GM19395 (cell line): ENCODE measurements around the gene NPAS3.

ENCODE experiments used
- ATAC-seq: cut with Tn5 transposase; IDR thresholded peaks from one replicate; pipeline ENCODE4 v1.9.1; 2021; ENCODE audit warnings: mild to moderate bottlenecking, moderate library complexity; ENCODE audit not compliant: unreplicated experiment

NPAS3 gene

DNA sequence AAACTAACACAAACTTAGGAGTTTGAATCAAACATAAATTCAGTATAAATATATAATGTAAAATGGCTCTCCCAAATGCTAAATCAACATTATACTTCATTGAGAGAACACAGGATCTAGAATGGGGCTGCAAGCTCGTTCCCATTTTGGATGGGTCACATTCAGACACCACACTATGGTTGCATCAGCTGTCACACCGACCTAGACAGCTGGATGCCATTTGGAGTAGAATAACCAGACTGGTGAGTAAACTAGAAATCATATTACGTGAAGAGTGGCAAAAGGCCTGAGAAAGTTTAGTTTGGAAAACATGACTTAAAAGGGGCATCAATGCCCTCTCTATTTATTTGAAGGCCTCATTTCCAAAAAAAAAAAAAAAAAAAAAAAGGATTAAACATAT, 430.4 kb downstream of the NPAS3 start:
- no peak for ATAC-seq

DNA sequence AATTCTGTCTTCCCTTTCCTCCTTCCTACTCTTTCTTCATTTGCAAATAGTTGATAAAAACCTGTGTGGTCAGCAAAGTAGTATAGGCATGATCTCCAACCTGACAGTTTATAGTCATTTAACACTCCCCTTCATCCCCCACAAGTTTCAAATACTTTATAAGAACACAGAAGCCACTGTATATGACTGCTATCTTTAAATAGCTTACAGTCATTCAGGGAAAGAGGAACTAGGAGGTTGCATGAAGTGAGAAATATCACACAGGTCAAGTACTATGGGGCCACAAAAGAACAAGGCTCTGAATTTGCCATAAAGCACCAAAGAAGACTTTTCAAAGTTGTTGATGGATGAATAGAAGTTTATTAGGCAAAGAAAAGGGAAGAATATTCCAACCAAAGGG, 431.3 kb downstream of the NPAS3 start:
- peak; percentile 99 for ATAC-seq

DNA sequence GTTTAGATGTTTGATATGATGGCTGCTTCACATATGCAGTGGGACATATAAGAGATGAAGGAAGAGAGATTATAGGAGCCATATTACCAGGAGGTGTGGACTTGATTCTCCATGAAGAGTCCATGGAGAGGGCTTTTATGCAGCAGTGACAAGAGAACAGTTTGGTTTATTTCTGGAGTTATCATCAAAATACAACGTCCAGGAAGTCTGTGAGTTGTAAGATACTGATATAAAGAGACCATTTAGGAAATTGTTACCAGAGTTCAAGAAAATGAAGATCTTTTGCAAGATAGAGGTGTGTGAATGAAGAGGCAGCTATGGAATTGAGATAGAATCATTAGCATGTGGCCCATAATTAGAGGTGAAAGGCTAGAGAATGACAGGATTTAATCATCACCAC, 431.7 kb downstream of the NPAS3 start:
- peak; percentile 32 for ATAC-seq

DNA sequence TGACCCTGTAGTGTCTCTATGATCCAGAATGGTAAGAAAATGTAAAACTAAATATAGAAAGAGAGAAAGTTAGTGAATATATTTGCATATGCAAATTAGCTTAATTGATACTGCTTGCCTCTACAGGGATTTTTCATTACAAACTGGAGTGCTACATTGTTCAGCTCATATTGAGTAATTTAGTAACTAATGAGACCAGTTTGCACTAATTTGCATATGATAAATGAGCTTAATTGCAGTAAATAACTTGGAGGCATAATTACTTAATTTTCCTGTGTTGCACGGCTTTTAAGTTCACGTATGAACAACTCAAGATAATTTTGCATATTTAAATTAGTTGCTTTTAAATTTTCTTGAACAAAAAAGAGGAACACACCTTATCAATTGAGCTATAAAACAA, 436.5 kb downstream of the NPAS3 start:
- no peak for ATAC-seq

DNA sequence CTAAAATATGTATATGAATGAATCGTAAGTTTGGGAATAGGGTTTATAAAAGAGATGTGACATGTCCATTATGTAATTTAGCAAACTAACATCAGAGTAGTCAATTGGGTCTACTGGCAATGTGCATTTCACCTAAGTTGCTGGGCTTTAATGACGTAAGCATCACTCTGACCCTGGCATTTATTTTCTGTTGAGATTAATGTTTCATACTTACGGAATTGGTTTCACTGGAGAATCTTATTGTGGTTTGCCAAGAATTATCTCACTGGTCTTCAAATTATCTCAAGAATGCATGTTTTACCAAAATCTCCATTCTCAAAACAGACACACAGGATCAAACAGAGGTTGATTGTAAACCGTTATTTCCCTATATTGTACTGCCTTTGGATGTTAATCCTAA, 437.1 kb downstream of the NPAS3 start:
- ATAC-seq, result no peak

DNA sequence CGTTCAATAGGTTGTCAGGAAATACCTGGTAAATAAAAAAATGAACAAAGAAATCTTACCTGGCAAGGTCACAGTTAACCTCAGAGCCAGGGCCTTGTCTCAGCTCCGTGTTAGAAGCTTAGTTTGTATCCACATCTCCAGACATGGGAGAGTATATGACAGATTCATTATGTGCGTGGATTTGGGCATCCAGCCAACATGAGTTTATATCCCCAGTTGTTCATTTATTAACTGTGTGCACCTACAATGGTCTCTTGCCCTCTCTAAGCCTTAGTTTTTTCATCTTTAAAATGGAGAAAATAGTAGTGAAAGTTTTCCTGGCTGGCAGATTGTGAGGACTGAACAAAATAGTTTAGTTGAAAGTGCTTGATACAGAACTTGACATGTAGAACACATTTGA, 437.8 kb downstream of the NPAS3 start:
- no peak for ATAC-seq

DNA sequence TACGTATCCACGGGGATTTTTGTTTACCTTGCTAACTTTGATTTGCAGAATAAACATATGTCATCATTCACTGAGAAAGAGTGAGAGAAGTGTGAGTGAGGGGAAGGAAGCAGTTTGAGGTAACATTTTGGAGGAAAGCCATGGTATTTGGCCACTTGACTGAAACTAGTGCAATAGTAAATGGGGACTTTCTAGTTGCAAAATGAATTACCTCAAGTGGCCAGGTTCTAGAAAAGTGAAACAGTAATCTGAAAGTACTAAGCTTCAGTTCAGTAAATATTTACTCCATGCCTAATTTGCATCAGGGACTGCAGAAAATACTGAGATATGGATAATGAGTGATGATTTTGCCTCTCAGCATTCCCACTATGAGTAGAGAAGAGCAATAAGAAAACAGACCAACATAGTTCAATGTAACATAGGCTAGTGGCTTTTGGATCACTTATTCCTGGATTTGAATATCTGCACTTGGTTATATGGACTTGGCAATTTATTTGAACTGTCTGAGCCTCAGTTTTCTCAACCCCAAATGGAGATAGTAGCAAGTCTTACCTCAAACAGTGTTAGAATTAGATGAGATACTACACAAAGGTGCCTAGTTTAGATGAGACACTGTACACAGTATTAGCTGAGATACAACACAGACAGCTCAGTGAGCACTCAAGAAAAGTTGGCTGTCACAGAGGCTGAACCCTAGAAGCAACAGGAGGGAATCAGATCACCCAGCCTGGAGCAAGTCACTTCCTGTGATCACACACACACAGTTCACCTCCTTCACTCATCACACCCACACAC, 439.1 kb downstream of the NPAS3 start:
- peak; percentile 94 for ATAC-seq

DNA sequence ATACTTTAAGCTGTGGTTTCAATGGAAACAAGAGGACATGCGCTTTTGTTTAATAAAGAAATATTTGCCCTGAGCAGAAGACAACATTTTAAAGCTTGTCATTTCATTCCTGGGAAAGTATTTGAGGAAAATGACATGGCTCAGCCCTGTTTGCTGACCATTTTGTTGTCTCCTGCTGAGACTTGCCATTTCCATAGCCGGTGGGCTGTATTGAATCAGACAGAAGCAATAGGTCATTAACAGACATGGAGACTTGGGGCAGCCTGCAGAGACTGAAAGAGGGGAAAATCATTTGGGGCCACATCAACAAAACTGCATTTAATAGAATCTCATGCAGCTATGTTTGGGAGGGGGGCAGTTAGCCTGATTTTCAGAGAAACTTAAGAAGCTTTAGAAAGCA, 443.0 kb downstream of the NPAS3 start:
- no peak for ATAC-seq

DNA sequence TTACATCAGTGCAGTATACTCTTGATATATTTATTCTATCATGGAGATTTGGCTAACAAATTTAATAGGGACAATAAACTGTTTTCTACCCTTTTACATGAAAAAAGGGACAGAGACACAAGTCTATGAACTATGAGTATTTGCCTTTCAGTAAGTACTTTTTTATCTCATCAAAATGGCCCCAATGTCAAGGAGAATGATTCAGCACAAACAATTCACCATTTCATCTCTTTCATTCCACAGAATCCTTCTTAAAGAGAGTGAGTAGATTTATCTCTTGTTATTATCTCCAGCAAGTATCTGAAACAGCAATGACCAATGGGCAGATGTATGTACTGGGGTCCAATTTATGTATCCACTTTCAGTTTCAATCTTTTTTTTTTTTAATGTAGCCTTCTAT, 447.5 kb downstream of the NPAS3 start:
- no peak for ATAC-seq

DNA sequence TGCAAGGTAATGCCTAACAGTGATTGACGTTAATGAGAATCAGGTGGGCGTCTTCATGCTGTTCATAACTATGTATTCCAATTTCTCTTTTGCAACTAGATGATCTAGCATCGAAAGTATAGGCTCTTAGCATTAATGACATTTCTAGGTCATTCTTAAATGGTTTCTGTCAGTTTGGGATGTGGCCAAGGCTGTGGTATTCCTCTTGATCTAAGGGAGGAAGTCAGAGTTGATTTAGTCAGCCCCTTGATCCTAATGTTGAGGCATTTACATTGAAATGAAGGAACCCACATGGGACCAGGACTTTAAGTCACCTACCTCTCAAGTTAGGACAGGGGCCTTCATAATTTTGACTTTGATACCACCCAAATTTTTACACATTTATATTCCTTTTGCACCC, 448.1 kb downstream of the NPAS3 start:
- no peak for ATAC-seq

DNA sequence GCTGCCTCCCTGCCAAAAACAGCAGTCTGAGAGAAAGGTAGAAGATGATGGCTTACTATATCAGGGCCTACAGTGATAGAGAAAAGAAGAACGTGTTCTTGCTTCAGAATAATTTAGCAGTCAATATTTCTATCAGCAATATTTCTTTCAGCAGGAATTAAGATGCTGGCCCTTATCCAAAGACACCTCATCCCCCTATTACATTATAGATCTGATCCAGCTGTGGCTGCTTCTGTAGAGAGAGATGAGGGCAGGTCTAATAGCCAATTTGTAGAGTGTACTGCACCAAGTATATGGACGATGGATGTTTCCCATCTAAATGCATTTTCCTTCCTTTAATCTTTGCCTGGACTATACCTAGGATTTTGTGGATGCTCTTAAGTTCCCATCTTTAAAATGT, 451.7 kb downstream of the NPAS3 start:
- ATAC-seq, result no peak

DNA sequence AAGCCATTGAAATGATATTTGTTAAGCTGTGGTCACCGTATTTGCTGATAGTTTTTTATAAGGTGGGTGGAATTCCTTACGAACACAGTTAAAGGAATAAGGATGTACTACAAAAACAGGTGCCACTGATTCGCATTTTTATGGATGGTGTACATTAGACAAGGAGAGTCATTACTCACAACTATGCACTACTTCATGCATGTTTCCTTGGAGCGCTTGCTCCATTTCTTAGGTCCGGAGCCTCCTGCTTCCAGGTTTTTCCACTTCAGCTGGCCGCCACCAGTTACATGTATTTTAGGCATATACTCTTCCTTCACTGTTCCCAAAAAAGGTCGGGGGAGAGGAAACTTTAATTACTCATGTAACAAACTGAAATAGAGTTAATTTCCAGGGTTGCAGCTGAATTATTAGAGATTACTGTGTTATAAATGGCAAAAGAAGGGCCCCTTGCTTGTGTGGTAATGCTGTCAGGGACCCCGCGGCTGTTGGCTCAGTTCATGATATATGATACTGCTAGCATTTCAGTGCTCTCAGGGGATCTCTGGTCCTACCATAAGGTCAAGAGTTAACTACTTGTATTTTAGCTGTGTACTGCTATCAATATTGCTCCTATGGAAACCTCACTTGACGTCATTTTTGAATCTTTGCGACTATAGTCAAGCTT, 454.7 kb downstream of the NPAS3 start:
- no peak for ATAC-seq

DNA sequence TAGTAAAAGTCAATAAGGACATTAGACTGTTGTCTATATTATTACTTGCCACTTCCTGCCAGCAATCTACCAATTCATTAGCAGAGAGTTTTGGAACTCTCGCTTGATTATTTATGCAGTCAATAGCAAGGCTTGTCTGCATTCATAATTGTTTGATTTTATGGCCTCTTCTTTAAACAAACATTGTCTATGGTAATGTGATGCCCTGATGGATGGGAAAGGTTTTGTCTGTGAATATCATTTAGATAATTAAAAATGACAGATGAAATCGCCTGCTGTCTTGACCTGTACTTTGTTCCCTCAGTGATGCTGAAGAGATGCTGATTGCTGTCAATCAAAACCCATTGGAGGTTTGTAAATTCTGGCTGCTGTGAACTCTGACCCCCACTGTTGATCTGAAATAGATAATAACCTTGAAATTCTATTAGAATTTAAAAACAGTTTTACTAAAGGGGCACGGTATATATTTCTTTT, 455.3 kb downstream of the NPAS3 start:
- ATAC-seq, result no peak

DNA sequence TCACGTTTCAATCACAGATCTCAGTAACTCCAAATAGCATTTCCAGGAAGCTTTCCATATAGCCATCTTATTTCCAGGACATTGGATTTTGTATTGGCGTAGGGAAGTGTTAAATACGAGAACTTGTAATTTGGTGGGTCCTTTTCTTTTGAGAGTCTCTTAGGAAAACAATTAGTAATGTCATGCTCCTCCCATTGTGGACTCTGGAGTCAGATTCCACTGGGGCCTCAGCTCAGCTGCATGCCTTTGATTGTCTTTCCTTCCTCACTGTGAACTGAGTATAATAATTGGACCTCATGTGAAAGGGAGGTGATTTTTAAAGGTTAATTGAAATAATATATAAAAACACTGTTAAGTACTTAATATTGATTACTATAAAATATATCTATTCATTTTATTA, 462.6 kb downstream of the NPAS3 start:
- ATAC-seq, result no peak

DNA sequence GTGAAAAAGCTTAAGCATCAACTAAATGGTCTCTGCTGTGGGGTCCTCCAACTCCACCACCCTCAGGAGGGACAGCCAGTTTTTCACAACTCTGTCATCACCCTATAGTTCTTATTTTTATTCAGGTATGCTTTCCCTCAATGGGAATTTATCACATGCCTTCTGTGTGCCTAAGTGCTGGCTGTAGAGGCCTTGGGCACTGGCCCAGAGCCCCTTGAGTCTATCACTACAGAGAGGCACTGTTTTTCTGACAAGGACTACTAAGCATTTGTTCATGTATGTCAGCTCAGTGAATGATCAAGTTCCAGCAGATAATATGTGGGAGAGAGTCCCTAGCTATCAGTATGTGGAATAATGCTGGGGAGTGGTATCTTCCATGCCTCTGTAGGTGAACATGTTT, 463.9 kb downstream of the NPAS3 start:
- ATAC-seq, result no peak

DNA sequence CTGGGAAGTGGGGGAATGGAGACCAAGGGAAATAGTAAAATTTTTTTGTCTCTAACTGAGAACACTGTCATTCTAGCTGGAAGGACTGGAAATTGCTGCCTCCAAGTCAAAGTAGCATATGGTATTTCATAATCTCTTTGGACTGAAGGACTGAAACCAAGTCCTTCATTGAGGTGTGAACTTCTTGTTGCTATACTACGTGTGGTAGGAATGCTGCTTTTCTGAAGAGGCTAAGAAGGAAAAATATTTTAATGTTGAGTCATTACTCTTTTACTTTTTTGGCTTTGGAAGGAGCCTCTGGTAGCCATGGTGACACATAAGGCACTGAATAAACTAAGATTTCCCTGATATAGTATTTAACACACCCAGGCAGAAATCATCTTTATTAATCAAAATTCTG, 465.4 kb downstream of the NPAS3 start:
- ATAC-seq, result no peak

DNA sequence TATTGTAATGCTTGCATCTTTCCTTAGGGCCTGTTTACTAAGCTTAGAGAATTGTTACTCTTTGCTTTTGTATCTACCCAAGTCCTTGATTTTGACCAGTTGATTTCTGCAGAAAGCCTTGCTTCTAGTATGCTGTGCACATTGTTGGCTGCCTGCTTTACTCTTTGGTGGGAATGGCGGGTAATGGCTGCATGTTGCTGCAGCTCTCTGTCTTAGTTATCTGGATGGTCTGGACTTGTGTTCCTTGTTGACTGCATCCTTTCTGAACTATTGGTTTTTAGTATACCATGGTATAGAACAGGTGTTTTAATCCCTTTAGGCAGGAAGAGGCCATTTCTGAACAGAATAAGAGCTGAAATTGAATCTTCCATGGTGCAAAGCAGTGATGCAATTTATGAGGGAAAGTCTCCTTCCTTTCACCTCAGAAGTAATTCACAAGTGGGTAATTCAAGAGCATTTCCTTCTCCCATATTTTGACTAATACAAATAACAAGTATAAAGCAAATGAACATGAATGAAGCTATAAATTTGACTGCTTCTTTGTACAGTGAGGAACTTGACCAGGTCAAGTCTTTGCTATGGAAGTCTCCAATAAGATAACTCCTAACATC, 466.4 kb downstream of the NPAS3 start:
- ATAC-seq, result no peak

DNA sequence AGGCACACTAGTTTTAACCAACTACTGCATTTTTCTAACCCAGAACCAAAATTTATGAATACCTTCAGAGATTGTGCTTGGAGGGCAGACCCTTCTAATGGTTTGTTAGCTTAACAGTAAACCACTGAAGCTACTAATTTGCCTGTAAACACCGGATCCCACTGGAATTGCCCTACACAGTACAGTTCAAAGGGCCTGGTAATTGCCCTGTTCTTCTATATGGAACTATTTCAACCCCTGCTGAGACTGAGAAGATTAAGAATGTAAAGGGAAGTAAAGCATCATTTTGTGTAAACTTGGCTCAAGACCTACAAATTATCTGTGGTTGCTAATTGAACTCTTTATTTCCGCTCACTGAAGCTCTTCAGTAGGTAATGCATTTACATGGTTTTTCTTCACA, 468.1 kb downstream of the NPAS3 start:
- no peak for ATAC-seq

DNA sequence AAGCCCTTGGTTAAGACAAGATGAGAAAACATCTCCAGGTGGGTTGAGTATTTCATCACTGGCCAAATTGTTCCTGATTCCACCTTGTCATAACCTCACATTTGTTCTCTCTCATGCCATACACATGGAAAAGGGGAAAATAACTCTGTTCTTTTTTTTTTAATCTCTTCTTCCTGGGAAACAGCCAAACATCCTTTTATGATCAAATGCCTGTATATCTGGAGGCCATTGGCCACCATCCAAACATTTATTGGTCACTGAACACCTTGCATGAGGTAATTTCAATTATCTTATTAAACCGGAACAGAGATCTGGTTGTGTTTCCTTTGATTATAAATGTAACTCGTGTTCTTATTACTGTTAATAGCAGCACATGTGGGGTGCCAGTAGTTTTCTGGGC, 469.6 kb downstream of the NPAS3 start:
- no peak for ATAC-seq

DNA sequence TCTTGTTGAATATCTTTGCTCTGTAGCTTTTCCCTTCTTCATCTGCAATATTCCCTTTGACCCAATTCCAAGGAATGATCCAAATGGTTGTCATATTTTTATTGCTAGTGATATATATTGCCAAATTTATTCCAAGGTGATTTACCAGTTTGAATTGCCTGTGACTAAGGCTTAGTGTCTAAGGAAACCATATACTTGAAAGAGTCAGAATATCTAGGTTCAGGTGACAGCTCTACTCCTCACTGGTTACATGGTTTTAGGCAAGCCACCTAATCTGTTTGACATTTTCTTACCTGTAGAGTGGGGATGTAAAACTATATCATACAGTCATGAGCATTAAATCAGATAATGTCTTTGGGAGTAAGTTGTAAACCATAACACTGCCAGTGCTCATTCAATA, 473.8 kb downstream of the NPAS3 start:
- no peak for ATAC-seq

DNA sequence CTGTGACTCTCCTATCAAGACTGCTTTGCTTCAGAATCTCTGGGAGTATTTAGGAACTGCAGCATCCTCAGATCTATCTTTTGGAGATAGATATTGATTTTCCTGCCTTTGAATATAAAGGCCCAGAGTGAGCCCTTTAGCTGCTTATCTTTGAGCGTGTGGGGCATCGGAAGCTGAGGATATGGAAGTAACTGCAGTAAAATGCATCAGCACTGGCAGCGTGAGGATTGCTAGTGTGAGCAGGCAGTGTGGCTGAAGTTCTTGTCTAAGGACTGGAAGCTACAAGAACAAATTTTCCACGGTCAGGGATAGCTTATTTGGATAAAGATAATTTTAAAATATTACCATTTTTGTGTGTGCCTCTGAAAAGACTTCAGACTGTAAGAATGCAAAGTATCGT, 474.7 kb downstream of the NPAS3 start:
- ATAC-seq, result no peak

DNA sequence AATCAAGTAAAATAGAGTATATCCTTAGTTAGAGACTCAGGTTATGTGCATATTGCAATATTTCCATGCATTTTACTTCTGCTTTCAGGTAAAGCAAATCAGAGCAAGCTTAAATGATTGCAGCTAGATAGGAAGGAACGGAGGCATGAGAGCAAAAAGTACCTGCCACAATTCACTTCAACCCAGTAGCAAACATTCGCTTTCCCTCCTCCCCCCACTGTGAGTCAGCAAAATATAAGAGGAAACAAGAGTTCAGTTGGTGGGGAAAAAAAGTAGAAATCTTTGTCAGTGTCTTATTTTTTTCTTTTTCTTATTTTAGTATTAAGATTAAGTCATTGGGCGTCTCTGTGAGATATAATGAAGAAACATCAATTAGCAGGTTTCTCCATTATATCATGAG, 475.4 kb downstream of the NPAS3 start:
- ATAC-seq, result no peak
